Stomach (tissue), 9 donors: ENCODE data around the gene PCSK7. TPM values are rescaled to one million over a fixed set of nuclear protein-coding genes. Genes with fewer than 3 reads are reported as not detected.

Experiments used
- DNase-seq, 2 donors: peaks; one replicate each; pipeline versions ENCODE4 v3.0.0 to v3.0.0-alpha.2; 2013 to 2019
- H3K27ac ChIP-seq, 5 donors: fragments of 200-600 bp in 4 of 5; sonication (generic) in 4 of 5; one replicate each; pipeline ENCODE4 v1.5.1; 2013 to 2019; ENCODE audit warnings: mild to moderate bottlenecking in 1 of 5, moderate library complexity in 1 of 5
- H3K27me3 ChIP-seq, 3 donors: fragments of 200-600 bp; sonication (generic); one replicate each; pipeline ENCODE4 v1.5.1; 2017 to 2019; ENCODE audit warnings: mixed run types in 1 of 3
- H3K36me3 ChIP-seq, 4 donors: fragments of 200-600 bp; sonication (generic); 1 replicate in 3 of 4; 2 replicates in 1 of 4; pipeline ENCODE4 v1.5.1; 2016 to 2019
- H3K4me1 ChIP-seq, 4 donors: fragments of 200-600 bp; sonication (generic); one replicate each; pipeline ENCODE4 v1.5.1; 2016 to 2019
- H3K4me3 ChIP-seq, 4 donors: fragments of 200-600 bp; sonication (generic) in 3 of 4; one replicate each; pipeline ENCODE4 v1.5.1; 2016 to 2019; ENCODE audit warnings: mild to moderate bottlenecking in 1 of 4
- H3K9me3 ChIP-seq, 4 donors: fragments of 200-600 bp; sonication (generic); one replicate each; pipeline ENCODE4 v1.5.1; 2016 to 2019
- EP300 ChIP-seq: sonication (generic); formaldehyde crosslinking; IDR thresholded peaks from one replicate; pipeline ENCODE4 v1.6.1; 2017; ENCODE audit warnings: antibody characterized with exemption
- POLR2A ChIP-seq, 4 donors: fragments of 450-650 bp; IDR thresholded peaks; one replicate each; pipeline ENCODE4 v1.6.1; 2016; ENCODE audit warnings: antibody characterized with exemption in 4 of 4, control low read depth in 2 of 4, mild to moderate bottlenecking in 1 of 4, moderate library complexity in 1 of 4
- POLR2AphosphoS5 ChIP-seq, 3 donors: sonication (generic); formaldehyde crosslinking; IDR thresholded peaks; one replicate each; pipeline ENCODE4 v1.6.1; 2016; ENCODE audit warnings: antibody characterized with exemption in 3 of 3
- WGBS, 5 donors: extraction: QIAGEN DNeasy Blood & Tissue Kit in 3 of 5; methylation state at CpG; one replicate each; pipeline versions ENCODE4 v1.1.5 to v1.1.7; 2013 to 2018; 5-methylcytosine and 5-hydroxymethylcytosine counted together
- intact Hi-C: fragments of 100-400 bp; cut with DNase I; formaldehyde crosslinking; loops from one replicate; pipeline ENCODE4 v1.15.1; 2023; ENCODE audit warnings: low total_unique reads
- polyA plus RNA-seq, 3 donors: library from polyadenylated mRNA; stranded (reverse); fragments of 200-250 nt; gene quantifications; one replicate each; pipeline ENCODE4 v1.2.3, GENCODE V29; 2013
- total RNA-seq, 5 donors: library from RNA; depleted of rRNA; stranded (reverse); fragments of >200 nt; gene quantifications; one replicate each; pipeline versions ENCODE4 v1.1.0 to v1.2.3, GENCODE V29; 2014 to 2016
- TF ChIP-seq, protein P1 (sequence below), 7 experiments: fragments of 450-650 bp in 4 of 7; fragments of 200-600 bp in 3 of 7; sonication (generic) in 3 of 7; IDR thresholded peaks; one replicate each; pipeline ENCODE4 v1.5.1; 2016 to 2019; ENCODE audit warnings: antibody characterized with exemption in 7 of 7, control low read depth in 2 of 7, mild to moderate bottlenecking in 1 of 7
- donor health status: healthy with polysubstance abuse.
- donor health status: Bipolar disorder and iron deficiency.
- donor health status: healthy.

PCSK7 gene
- total and polyA plus RNA-seq, 8 donors: 14.1 to 232 (median 79.3) TPM

DNA sequence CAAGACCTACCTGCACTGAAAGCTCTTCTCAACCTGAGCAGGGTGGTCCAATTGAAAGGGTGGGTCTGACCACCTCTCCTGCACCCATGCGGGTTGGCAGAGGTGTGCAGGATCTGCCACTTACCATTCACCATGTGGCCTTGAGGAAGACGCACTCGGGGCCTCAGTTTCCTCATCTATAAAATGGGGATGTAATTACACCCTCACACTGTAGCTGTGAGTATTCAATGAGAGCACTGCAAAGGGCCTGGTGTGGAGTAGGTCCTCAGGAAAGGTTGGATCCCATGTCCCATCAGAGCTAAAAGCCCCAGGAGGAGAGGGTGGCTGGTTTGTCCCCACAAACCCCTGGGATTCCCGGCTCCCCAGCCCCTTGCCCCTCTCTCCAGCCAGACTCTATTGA is 33.3 kb downstream of the PCSK7 start:
- no peak for DNase-seq
- Histone ChIP-seq H3K9me3 (no peaks in the 10 kb centered on the region), H3K4me3 (peak overlapping the region in 3 of 4 donors; percentile 54 to 59 (median 54)), H3K27ac (peak overlapping the region; percentile 62 to 94 (median 89)), H3K27me3 (no peaks in the 10 kb centered on the region), H3K36me3 (peaks cover 17 to 59% (median 47%) of the 10 kb centered on the region in 4 donors), H3K4me1 (peaks cover 22 to 70% (median 61%) of the 10 kb centered on the region in 4 donors)
- TF ChIP-seq EP300 (no peak), POLR2AphosphoS5 (IDR thresholded peaks at IDR 0.05) (no peak), POLR2A (IDR thresholded peaks at IDR 0.05) (no peak)
- TF ChIP-seq, protein P1, sequence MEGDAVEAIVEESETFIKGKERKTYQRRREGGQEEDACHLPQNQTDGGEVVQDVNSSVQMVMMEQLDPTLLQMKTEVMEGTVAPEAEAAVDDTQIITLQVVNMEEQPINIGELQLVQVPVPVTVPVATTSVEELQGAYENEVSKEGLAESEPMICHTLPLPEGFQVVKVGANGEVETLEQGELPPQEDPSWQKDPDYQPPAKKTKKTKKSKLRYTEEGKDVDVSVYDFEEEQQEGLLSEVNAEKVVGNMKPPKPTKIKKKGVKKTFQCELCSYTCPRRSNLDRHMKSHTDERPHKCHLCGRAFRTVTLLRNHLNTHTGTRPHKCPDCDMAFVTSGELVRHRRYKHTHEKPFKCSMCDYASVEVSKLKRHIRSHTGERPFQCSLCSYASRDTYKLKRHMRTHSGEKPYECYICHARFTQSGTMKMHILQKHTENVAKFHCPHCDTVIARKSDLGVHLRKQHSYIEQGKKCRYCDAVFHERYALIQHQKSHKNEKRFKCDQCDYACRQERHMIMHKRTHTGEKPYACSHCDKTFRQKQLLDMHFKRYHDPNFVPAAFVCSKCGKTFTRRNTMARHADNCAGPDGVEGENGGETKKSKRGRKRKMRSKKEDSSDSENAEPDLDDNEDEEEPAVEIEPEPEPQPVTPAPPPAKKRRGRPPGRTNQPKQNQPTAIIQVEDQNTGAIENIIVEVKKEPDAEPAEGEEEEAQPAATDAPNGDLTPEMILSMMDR (IDR thresholded peaks at IDR 0.05): no peak
- 58 to 75% (median 70%) methylated on average over 3 to 4 of the region's 4 CpGs for WGBS, 5 donors
- intact Hi-C loops: no loop called here

DNA sequence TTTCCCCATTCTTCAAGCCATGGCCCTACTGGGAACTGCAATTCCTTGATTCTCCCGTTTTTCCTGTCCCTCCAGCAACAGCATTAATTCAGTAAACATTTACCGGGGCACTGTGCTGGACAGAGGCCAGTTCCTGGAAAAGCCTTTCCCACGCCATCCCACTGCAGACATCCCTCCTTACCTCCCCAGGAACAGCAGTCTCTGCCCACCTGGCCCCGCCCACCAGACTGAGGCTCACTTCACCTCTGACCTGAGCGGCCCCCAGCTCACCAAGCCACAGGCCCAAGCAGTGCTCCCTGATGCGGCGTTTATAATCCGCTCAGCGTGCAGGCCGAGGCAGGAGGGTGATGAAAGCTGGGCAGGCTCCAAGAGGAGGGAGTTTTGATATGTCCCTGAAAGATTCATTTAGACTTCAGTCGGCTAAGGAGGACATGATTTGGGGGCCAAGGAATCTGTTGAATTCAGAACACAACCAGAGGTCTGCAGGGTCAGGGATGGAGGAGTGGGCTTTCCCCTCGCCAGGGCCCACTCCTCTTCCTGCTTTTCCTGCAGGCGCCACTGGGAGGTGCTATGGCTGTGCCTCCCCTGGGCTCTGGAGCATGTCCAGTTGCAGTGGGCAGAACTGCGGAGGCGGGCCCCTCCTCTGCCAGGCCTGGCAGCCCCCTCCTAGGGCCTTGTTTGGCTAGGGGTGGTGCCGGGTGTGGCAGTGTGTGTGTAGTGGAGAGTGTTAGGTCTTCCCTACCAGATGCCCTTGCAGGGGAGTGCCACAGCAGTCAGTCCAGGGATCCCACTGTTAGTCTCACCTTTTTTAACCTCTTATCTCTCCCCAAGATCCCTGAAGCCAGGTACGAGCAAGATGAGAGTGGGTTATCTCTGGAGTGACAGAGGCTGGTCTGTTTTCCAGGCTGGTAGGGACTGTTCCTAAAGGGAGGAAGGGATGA is 34.1 kb downstream of the PCSK7 start:
- 26 to 56% (median 32%) methylated on average over 16 to 17 of the region's 17 CpGs for WGBS, 5 donors
- TF ChIP-seq POLR2A (IDR thresholded peaks at IDR 0.05) (no peak), EP300 (no peak), POLR2AphosphoS5 (IDR thresholded peaks at IDR 0.05) (peak; percentile 33 to 67 (median 59))
- TF ChIP-seq, protein P1 (IDR thresholded peaks at IDR 0.05): peak in 5 of 7 experiments; percentile 29 to 55 (median 45)
- Histone ChIP-seq H3K36me3 (peaks cover 17 to 59% (median 47%) of the 10 kb centered on the region in 4 donors), H3K9me3 (no peaks in the 10 kb centered on the region), H3K4me3 (peak overlapping the region; percentile 16 to 59 (median 54)), H3K27ac (peak overlapping the region; percentile 62 to 94 (median 89)), H3K4me1 (peaks cover 22 to 68% (median 58%) of the 10 kb centered on the region in 4 donors), H3K27me3 (no peaks in the 10 kb centered on the region)
- peak; percentile 57 to 82 for DNase-seq
- intact Hi-C loops: no loop called here

DNA sequence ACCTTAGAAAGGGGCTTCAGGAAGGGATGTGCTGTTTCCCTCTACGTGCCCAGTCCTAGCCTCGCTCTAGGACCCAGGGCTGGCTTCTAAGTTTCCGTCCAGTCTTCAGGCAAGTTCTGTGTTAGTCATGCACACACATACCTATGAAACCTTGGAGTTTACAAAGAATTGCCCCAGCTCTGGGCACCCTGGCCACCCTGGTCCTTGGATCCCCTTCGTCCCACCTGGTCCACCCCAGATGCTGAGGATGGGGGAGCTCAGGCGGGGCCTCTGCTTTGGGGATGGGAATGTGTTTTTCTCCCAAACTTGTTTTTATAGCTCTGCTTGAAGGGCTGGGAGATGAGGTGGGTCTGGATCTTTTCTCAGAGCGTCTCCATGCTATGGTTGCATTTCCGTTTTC is 34.9 kb downstream of the PCSK7 start:
- no peaks in the 10 kb centered on the region for H3K9me3 ChIP-seq
- H3K27me3 ChIP-seq: no peaks in the 10 kb centered on the region
- WGBS, 5 donors: 75 to 86% (median 78%) methylated on average over 7 of the region's 7 CpGs
- intact Hi-C loops: no loop called here
- no peak for TF ChIP-seq POLR2AphosphoS5 (IDR thresholded peaks at IDR 0.05)
- TF ChIP-seq EP300: no peak
- TF ChIP-seq, protein P1 (IDR thresholded peaks at IDR 0.05): no peak
- TF ChIP-seq POLR2A (IDR thresholded peaks at IDR 0.05): no peak
- peaks cover 25 to 61% (median 49%) of the 10 kb centered on the region in 4 donors for H3K36me3 ChIP-seq
- peak overlapping the region in 4 of 5 donors; percentile 87 to 94 (median 91) for H3K27ac ChIP-seq
- DNase-seq: no peak
- H3K4me3 ChIP-seq: no peak overlapping the region
- peaks cover 22 to 66% (median 54%) of the 10 kb centered on the region in 4 donors for H3K4me1 ChIP-seq

DNA sequence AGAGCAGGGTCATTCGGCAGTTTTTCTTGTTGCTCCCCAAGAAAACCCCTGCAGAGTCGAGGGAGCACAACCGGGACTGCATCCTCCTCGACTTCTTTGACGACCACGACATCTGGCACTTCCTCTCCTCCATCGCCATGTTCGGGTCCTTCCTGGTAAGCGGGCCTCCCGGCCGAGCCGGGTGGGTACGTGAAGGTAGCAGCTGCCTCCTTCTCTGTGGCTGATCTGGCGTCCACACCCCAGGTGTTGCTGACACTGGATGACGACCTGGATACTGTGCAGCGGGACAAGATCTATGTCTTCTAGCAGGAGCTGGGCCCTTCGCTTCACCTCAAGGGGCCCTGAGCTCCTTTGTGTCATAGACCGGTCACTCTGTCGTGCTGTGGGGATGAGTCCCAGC is 36.1 kb downstream of the PCSK7 start:
- Histone ChIP-seq H3K27ac (peak overlapping the region in 4 of 5 donors; percentile 12 to 94 (median 54)), H3K4me1 (peaks cover 22 to 59% (median 47%) of the 10 kb centered on the region in 4 donors), H3K9me3 (no peaks in the 10 kb centered on the region), H3K36me3 (peaks cover 37 to 65% (median 60%) of the 10 kb centered on the region in 4 donors), H3K4me3 (no peak overlapping the region), H3K27me3 (no peaks in the 10 kb centered on the region)
- intact Hi-C loops: no loop called here
- TF ChIP-seq, protein P1 (IDR thresholded peaks at IDR 0.05): no peak
- TF ChIP-seq POLR2AphosphoS5 (IDR thresholded peaks at IDR 0.05) (no peak), POLR2A (IDR thresholded peaks at IDR 0.05) (no peak), EP300 (no peak)
- 81 to 90% (median 88%) methylated on average over 17 to 19 of the region's 19 CpGs for WGBS, 5 donors
- DNase-seq: no peak
